Measurements from ENCODE around the gene PIP5K1B.

PIP5K1B gene

DNA sequence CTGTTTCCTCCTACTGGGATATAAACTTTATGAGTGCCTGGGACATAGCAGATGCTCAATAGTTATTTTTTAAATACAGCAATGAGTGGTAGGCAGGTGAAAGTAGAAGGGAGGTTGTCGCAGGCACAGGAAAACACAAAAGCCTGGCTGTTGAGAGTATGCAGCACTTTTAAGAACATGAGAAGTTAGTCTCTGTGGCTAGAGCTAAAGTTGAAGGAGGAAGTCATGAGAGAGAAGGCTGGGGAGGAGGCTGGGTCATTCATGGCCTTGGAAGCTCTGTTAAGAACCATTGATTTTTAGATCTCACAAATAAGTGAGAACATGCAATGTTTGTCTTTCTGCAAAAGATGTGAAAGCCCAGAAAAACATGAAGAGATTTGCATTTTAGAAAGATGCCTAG is 182.2 kb downstream of the PIP5K1B start:
- Histone ChIP-seq H4K20me1 (ENCODE audit: insufficient read depth, low read length) (no peaks in the 10 kb centered on the region), H2AFZ (ENCODE audit: low read length) (no peak overlapping the region), H3K36me3 (replicated peaks; ENCODE audit: insufficient read depth, low read length) (no peaks in the 10 kb centered on the region), H3K9me2 (replicated peaks; ENCODE audit: insufficient read depth, low read length) (no peaks in the 10 kb centered on the region), H3K4me3 (ENCODE audit: low read length) (no peak overlapping the region), H3K27me3 (replicated peaks; ENCODE audit: insufficient read depth, low read length) (no peaks in the 10 kb centered on the region), H3K27ac (ENCODE audit: low read length) (no peak overlapping the region; the same call in 1 of the 2 replicates), H3K4me2 (ENCODE audit: low read depth, low read length) (no peak overlapping the region), H3K79me2 (ENCODE audit: low read length) (no peaks in the 10 kb centered on the region), H3K9me3 (replicated peaks; ENCODE audit: insufficient read depth, low read length) (no peaks in the 10 kb centered on the region), H3F3A (ENCODE audit: insufficient read depth, low read length) (no peaks in the 10 kb centered on the region), H3K9ac (ENCODE audit: low read length) (no peak overlapping the region), H3K4me1 (ENCODE audit: low read length) (peaks cover 5% of the 10 kb centered on the region; the same call in 1 of the 2 replicates)
- DNase-seq, result no peak
- TF ChIP-seq EZH2 (optimal IDR thresholded peaks at IDR 0.05; ENCODE audit: low read depth, low read length), result no peak

DNA sequence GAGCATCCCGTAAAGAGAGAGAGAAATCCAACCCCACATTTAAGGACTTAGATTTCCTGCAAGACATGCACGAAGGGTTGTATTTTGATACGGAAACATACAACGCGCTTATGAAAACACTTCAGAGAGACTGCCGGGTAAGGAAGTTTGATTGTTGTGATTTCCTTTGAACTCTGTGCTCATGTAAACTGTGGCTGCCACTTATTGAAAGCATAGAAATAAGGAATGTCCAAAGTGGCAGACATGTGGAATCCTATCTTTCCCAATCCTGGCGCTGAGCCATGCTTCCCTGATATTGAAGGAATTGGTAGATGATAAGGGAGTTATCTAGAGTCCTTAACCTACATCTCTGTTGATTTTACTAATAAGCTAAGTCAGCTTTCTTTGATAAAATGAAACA is 189.5 kb downstream of the PIP5K1B start:
- no peak overlapping the region for H3K4me3 ChIP-seq (ENCODE audit: low read length)
- H3F3A ChIP-seq (ENCODE audit: insufficient read depth, low read length), result peaks cover 23% of the 10 kb centered on the region
- H3K9me2 ChIP-seq (replicated peaks; ENCODE audit: insufficient read depth, low read length), result no peaks in the 10 kb centered on the region
- no peak for DNase-seq
- no peaks in the 10 kb centered on the region for H3K36me3 ChIP-seq (replicated peaks; ENCODE audit: insufficient read depth, low read length)
- peak overlapping the region; percentile 72; the same call in 1 of the 2 replicates for H3K27ac ChIP-seq (ENCODE audit: low read length)
- no peaks in the 10 kb centered on the region for H4K20me1 ChIP-seq (ENCODE audit: insufficient read depth, low read length)
- peaks cover 37% of the 10 kb centered on the region for H3K4me1 ChIP-seq (ENCODE audit: low read length)
- H3K9me3 ChIP-seq (replicated peaks; ENCODE audit: insufficient read depth, low read length), result no peaks in the 10 kb centered on the region
- no peaks in the 10 kb centered on the region for H3K79me2 ChIP-seq (ENCODE audit: low read length)
- no peak overlapping the region for H3K9ac ChIP-seq (ENCODE audit: low read length)
- H3K4me2 ChIP-seq (ENCODE audit: low read depth, low read length), result peak overlapping the region; percentile 83; the same call in 1 of the 2 replicates
- TF ChIP-seq, protein P1, sequence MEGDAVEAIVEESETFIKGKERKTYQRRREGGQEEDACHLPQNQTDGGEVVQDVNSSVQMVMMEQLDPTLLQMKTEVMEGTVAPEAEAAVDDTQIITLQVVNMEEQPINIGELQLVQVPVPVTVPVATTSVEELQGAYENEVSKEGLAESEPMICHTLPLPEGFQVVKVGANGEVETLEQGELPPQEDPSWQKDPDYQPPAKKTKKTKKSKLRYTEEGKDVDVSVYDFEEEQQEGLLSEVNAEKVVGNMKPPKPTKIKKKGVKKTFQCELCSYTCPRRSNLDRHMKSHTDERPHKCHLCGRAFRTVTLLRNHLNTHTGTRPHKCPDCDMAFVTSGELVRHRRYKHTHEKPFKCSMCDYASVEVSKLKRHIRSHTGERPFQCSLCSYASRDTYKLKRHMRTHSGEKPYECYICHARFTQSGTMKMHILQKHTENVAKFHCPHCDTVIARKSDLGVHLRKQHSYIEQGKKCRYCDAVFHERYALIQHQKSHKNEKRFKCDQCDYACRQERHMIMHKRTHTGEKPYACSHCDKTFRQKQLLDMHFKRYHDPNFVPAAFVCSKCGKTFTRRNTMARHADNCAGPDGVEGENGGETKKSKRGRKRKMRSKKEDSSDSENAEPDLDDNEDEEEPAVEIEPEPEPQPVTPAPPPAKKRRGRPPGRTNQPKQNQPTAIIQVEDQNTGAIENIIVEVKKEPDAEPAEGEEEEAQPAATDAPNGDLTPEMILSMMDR (IDR thresholded peaks at IDR 0.05; ENCODE audit: low read length), result no peak
- TF ChIP-seq EZH2 (optimal IDR thresholded peaks at IDR 0.05; ENCODE audit: low read depth, low read length) (no peak), EZH2phosphoT487 (IDR thresholded peaks at IDR 0.05; ENCODE audit: low read length) (no peak)
- no peak overlapping the region for H2AFZ ChIP-seq (ENCODE audit: low read length)
- H3K27me3 ChIP-seq (replicated peaks; ENCODE audit: insufficient read depth, low read length), result no peaks in the 10 kb centered on the region

DNA sequence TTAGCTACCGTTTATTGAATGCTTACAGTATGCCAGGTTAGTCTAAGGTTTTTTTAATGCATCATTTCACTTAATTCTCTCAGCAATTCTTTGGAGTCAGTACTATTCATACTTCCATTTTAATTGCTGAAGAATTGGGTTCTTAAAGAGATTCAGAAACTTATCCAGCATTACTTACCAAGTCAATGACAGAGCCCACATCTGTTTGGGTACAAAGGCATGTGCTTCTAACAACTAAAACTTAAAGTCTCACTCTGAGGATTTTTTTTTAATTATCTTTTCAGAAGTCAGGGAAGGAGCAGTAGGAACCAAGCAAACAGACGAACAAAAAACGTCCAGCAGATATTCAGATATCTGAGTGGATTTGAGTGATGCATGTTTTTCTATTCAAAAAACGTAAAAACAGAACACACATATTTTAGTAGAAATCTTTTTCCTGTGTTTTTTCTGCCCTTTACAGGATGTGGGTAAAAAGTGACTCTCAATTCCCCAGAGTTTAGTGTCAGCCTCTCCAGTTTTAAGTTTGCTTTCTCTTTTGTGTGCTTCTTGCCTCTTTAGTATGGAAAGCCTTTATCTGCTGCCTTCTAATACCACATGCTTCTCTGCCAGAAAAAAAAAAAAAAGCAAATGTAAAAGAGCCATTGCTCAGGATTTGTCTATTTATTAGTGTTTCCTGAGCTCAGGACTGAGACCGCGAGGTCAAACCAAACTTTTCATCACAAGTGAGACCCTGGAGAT is 190.9 kb downstream of the PIP5K1B start:
- Histone ChIP-seq H3K4me2 (ENCODE audit: low read depth, low read length) (peak overlapping the region; percentile 83), H2AFZ (ENCODE audit: low read length) (peak overlapping the region; percentile 45)

DNA sequence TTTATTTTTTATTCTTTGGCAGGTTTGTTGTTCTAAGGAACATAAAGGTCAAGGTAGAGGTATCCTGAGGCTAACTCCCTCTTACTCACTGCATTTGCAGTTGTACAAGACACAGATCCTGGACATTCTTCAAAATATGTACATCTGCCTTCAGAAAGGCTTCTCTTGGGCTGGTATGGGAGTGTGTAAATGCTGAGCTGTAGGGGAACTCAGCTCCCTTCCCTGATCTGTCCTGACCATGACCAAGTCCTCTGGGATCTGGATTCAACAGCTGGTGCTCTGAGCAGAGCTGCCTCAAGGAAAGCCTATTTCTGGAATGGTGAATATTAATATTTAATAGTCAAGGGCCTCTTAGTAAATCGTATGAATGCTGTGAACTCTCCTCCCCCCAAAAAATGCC is 191.4 kb downstream of the PIP5K1B start:
- Histone ChIP-seq H3K4me3 (ENCODE audit: low read length) (peak overlapping the region; percentile 39; the same call in 1 of the 2 replicates), H3K9me3 (replicated peaks; ENCODE audit: insufficient read depth, low read length) (no peaks in the 10 kb centered on the region), H3K9me2 (replicated peaks; ENCODE audit: insufficient read depth, low read length) (no peaks in the 10 kb centered on the region), H4K20me1 (ENCODE audit: insufficient read depth, low read length) (no peaks in the 10 kb centered on the region), H3K9ac (ENCODE audit: low read length) (peak overlapping the region; percentile 36; the same call in 1 of the 2 replicates), H3K36me3 (replicated peaks; ENCODE audit: insufficient read depth, low read length) (no peaks in the 10 kb centered on the region), H3K4me1 (ENCODE audit: low read length) (peaks cover 49% of the 10 kb centered on the region), H2AFZ (ENCODE audit: low read length) (peak overlapping the region; percentile 45), H3F3A (ENCODE audit: insufficient read depth, low read length) (peaks cover 23% of the 10 kb centered on the region), H3K4me2 (ENCODE audit: low read depth, low read length) (peak overlapping the region; percentile 83), H3K27me3 (replicated peaks; ENCODE audit: insufficient read depth, low read length) (no peaks in the 10 kb centered on the region), H3K27ac (ENCODE audit: low read length) (peak overlapping the region; percentile 72; the same call in 1 of the 2 replicates), H3K79me2 (ENCODE audit: low read length) (no peaks in the 10 kb centered on the region)
- no peak for DNase-seq
- TF ChIP-seq, protein P1 (IDR thresholded peaks at IDR 0.05; ENCODE audit: low read length), result no peak
- TF ChIP-seq EZH2phosphoT487 (IDR thresholded peaks at IDR 0.05; ENCODE audit: low read length) (no peak), EZH2 (optimal IDR thresholded peaks at IDR 0.05; ENCODE audit: low read depth, low read length) (no peak)

More for the DNA sequence above, 190.9 kb downstream of the PIP5K1B start:
- Histone ChIP-seq H3K9ac (ENCODE audit: low read length) (peak overlapping the region; percentile 36), H3K27me3 (replicated peaks; ENCODE audit: insufficient read depth, low read length) (no peaks in the 10 kb centered on the region), H3F3A (ENCODE audit: insufficient read depth, low read length) (peaks cover 23% of the 10 kb centered on the region), H3K9me3 (replicated peaks; ENCODE audit: insufficient read depth, low read length) (no peaks in the 10 kb centered on the region), H3K4me3 (ENCODE audit: low read length) (peak overlapping the region; percentile 39), H3K36me3 (replicated peaks; ENCODE audit: insufficient read depth, low read length) (no peaks in the 10 kb centered on the region), H3K9me2 (replicated peaks; ENCODE audit: insufficient read depth, low read length) (no peaks in the 10 kb centered on the region), H3K79me2 (ENCODE audit: low read length) (no peaks in the 10 kb centered on the region), H3K27ac (ENCODE audit: low read length) (peak overlapping the region; percentile 72; the same call in 1 of the 2 replicates), H4K20me1 (ENCODE audit: insufficient read depth, low read length) (no peaks in the 10 kb centered on the region), H3K4me1 (ENCODE audit: low read length) (peaks cover 48% of the 10 kb centered on the region)
- no peak for TF ChIP-seq EZH2phosphoT487 (IDR thresholded peaks at IDR 0.05; ENCODE audit: low read length)
- no peak for TF ChIP-seq EZH2 (optimal IDR thresholded peaks at IDR 0.05; ENCODE audit: low read depth, low read length)
- peak; percentile 78 for DNase-seq

All from MM.1S (cell line).